Activated T-helper 1 cell treated with Interleukin-2 at 50 U/mL for 16 hours (primary cell): ENCODE results near the gene THRB.

Source experiments
- DNase-seq: peaks from one replicate; pipeline ENCODE4 v3.0.0-alpha.2; 2020; ENCODE audit warnings: low read depth

THRB gene

DNA sequence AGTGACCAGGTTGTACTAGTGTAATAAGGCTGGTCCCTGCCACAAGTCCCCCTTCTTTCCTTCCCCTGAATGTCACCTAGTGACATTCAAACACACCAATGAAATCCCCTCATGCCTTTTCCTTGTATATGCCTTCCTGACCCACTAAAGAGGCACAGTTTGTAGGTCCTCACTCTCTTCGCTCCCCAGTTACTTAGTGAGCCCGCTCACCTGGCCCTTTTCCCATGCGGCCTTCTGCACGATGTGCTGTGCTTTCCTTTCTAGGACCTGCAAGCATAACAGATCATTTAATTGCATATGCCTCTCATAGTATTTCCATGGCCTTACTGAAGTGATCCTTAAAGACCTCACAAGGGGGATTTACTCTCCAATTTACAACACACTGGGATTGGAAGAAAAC is 146.3 kb downstream of the THRB start:
- no peak for DNase-seq

DNA sequence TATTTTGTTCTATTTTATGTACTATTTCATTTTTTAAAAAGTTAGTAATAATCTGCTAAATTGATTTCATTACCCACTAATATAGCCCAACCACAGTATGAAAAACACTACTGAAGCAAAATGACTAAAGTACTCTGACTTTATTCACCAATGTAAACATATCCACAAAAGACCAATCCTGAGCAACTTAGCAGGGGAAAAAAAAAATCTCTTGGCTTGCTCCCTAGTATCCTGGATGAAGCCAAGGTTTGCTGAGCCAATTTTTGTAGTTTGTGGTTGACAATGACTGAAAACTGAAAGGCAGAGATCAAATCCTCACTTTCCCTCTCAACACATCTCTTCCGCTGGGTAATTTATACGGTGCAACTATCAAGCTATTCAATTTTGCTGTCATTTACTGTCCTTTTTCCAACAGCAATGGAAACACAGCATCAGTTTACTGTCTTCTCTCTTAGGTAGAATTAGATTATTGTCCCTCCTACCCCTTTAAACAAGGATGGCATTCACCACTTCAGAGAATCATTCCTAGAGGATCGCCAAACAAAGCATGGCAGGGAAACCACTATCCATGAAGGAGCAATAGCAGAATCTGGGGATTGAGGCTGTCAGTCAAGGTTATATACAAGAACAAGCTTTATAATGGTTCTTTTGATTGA is 149.7 kb downstream of the THRB start:
- DNase-seq: no peak

DNA sequence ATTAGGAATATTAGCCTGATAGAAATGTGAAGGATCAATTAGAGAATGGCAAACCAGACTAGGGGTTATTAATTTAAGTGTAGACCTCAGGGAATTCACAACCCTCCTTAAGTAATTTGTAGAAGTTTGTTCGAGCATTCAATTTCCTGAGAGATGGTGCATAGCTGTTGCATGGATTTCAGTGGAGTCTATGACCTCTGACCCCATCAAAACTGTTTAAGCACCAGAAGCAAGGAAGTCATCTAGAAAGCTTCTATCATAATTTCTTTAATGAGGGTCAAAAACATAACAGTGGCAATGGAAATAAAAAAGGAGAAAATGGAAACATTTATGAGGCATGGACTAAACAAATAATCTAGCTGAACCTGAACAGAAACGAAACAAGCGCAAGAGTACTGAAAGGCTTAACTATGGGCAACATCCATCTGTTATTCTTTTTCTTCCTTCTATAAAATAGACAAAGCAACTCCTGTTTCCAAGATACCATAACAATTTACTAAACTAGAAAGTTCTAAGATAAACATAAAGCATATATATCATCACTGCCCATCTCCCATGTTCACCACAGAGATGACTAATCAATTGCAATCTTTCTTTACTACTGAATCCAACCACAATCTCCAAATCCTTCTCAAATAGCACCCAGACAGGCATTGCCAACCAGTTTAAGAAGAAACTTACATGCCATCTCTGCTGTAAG is 151.4 kb downstream of the THRB start:
- DNase-seq: no peak

DNA sequence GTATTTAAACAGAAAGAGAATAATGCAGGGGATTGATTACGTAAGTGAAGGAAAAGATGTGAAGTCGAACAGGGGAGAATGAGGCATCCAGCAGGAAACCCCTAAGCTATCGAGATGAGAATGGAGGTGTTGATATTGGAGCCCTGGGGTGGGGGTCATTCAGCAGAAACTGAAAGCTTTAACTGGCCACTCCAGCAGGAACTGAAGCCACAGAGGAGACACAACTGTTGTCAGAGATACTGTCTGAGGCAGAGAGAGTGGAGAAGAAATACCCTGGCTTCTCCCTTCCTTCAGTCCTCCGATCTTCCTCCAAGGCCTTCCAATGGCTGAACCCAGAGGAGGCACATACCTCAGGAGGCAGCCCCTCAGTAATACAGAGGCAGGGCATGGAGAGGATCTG is 152.4 kb downstream of the THRB start:
- DNase-seq: no peak

DNA sequence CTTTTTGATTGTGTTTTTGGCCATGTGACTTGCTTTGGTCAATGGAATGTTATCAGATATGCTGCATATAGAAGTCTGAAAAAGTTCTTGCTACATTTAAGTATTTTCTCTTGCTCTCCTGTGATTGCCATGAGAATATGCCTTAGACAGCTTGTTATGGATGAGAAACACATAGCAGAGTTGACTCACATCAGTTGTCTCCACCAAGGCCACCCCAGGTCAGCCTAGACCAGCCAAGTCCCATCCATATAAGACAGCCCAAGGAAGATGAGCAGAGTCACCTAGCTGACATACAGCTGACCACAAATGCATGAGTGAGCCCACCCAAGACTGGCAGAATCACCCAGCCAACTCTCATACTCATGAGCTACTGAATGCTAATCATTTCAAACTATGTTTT is 153.0 kb downstream of the THRB start:
- DNase-seq: no peak

DNA sequence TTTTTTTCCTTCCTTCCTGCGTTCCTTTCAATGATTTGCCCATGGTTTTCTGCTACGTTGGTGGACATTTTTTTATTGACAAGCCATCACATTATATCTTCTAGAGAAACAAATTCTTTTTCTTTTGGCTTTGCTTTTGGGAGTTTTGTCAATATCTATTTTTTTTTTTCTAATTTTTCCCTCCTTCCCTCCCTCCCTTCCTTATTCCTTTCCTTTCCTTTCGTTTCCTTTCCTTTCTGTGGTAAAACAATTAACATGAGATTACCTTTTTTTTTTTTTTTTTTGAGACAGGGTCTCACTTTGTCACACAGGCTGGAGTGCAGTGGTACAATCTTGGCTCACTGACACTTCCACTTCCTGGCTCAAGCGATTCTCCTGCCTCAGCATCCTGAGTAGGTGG is 153.7 kb downstream of the THRB start:
- DNase-seq: no peak

DNA sequence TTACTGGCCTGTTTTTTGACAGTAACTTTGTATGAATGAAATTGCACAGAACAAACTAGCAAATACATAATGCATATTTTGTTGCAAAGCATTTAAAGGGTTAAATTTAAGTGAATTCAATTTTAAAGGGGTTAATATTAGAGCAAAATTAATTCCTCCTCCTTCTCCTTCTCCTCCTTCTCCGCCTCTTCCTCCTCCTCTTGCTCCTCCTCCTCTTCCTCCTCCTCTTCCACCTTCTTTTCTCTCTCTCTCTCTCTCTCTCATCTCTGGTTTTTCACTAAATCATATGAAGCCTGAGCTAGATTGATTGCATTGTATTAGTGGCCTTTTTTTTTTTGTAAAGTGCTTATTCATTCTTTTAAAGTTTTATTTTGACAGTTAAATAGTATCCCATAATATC is 154.5 kb downstream of the THRB start:
- no peak for DNase-seq

DNA sequence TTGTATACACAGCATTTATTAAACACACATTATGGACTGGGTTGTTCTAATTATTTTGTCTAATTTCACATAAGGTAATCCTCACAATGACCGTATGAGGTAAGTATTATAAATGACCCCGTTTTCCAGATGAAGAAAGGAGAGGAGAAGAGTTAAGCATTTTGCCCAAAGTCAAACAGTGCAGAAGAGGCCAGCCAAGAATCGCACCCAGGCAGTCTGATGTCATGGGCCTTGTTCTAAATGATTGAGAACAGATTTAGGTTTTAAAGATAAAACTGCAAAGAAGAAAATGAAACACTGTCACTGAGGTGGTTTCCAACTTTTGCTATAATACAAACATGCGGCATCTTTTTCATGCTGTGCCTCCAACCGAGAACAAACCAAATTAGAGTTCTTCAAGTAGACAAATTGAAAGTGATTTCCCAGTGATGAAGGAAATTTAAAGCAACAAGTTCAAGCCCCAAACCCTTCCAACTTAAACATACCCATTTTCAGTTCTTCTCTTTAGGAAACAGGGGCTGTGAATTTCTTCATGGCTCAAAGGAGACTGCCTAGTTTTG is 155.3 kb downstream of the THRB start:
- no peak for DNase-seq

DNA sequence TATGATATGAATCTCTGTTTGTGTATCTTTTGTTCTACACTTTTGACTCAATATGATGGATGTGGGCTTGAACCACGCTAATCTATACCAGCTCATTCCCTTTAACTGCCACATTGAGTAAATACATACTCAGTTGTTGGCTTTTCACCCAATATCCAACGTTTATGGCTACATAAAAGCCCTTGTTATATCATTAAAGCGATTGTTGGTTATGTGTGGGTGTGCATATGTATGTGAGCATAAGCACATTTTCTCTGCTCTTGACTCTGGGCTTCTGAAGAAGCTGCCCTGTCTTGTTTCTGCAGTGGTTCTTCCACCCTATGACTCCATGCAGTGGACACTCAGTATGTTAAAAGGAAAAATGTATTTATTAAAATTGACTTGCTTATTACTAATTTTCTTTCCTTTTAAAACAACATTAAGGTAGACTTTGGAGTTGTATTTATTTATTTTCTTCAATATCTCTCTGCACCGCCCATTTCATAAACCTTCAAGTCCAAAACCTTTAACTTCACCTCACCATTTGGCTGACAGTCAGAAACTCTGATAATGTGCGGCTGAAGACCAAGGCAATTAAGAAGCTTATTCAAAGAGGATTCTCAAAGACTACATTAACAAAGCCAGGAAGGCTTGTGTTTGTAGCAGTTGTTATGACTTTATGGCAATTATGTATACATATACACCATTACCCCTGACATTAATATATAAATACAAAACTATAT is 156.1 kb downstream of the THRB start:
- no peak for DNase-seq

DNA sequence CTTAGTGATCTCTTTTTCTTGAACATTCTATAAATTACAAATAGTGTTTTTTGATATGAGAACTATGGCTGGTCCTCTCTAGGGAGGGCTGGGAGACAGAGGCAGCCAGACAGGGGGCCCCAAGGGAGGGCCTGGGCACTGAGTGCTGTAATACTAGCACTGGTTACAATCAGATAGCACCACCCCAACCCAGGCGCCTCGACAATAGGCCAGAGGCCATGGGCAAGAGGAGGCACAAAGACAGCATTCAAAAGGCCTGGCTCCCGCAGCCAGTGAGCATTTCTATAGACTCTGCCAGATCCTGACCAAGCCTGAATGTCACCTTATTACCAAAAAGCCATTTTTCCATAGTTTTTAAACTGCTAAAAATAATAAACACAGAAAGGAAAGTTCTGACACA is 158.5 kb downstream of the THRB start:
- DNase-seq: no peak

DNA sequence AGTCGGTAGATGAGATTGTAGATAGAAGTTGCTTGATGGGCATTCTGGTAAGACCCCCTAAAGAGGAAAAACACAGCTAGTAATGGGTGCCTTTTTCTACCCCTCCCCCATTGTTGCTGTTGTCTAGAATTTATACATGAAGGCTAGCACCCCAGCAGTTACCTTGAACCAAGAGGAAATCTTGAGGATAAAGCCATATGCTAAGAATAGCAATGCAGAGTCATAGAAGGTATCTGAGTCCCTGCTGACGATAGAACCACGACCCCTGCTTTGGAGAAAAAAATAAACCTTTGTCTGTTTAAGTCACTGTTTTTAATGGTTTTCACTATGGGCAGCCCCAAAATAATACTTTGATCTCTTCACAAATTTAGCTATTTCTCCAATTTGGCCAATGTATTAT is 162.6 kb downstream of the THRB start:
- DNase-seq: no peak

DNA sequence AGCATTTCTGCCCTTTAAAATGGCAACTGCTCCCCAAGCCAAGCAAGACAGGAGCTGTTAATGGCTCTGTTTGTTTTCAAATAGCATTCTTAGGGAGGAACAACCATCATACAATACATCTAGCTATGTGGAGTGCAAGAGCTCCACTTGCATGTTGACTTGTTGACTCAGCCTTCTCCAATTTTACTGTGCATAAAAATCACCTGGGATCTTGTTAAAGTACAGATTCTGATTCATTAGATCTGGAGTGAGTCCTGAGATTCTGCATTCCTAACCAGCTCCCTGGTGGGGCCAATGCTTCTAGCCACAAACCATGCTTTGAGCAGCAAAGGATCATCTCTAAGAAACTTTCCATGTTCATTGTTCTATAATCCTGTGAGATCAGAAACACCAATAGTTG is 171.4 kb downstream of the THRB start:
- DNase-seq: no peak

DNA sequence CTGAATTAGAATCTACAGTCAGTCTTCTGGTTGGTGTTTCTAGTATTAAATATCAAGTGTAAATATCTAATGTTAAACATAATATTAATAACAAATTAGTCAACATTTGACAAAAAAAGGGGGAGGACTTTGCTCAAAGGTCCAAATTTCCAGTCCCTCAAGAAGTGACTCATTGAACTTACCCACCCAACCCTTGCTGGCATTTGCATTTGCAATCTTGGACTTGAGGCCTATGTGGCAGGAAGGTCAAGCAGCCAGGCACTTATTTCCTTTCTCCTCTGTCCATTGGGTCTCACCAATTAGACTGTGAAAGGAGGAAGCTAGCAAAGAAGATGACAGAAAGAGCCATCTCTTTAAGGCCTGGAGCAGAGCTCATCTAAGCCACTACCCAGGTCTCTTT is 174.0 kb downstream of the THRB start:
- DNase-seq: no peak

DNA sequence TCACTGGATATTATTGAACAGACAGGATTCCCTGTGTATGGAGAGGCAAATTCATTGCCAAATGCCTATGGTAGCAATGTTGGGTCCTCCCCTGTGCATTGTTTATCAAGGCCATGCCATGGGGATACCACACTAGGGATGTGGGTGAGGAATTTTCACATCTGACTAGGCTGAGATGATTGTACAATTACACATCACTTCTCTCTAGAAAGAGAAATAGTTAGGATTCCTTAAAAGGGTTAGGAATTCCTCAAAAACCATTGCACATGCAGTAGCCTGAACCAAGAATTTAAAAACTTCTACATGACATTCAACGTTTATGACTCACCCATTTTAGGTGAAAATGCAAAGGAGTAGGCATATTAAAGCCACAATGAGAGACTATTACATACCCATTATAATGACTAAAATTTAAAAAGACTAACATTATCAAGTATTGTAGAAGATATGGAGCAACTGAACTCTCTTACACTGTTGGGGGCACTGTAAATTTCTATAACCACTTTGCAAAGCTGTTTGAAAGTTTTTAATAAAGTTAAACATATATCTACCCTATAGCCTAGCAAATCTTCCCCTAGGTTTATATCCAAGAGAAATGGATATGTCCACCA is 175.9 kb downstream of the THRB start:
- no peak for DNase-seq

DNA sequence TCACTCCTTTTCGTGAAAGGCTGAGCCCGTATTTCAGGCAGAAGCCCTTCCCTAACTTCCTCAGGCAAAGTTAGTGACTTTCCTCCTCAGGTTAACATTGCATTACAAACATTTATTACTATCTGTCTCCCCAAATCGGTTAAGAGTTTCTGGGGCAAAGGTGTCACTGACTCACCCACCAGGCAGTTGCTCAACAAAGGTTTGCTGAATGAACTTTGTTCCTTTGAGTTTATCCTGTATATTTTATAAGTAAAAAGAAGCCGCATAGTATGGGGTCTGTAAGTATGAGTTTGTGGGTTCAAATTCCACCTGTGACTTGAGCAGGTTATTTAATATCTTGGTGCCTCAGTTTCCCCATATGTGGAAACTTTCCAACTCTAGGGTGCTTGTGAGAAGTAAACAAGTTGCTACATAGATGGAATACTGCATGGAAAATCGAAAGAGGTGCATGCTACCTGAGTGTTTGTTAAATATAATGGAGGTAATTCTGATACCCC is 177.7 kb downstream of the THRB start:
- DNase-seq: no peak

DNA sequence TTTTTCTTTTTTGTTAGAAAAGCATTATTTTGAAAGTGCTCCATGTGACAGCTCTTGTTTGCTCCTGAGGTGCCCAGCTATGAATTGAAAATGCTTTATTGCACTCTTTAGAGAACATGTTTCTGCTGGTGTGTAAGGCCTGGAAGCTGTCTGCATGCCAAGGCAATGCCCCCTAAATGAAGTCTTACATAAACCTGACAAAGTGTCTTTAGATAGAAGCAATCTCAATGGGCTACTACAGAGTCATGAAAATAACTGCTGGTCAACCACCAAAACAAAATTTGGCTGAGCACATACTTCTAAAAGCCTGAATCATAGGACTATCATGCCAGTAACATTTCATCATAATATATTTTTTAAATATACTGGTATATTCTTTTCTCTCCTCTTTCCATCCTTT is 178.7 kb downstream of the THRB start:
- DNase-seq: no peak

DNA sequence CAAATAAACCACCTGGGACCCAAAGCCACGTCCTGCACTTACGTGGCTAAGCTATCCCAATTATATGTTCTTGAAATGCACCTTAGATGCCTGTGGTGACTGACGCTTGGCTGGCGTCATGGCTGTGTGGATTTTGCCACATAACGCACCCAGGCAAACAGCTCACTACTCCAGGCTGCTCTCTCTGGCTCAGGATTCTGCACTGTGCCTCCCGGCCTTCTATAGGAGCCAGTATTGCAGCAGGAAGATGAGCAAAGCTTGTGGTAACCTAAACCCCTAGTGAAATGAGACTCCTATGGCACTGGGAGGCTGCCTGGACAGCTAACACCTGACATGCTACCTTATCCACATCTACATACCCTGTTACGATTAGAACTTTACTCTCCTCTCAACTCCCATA is 179.3 kb downstream of the THRB start:
- DNase-seq: no peak

DNA sequence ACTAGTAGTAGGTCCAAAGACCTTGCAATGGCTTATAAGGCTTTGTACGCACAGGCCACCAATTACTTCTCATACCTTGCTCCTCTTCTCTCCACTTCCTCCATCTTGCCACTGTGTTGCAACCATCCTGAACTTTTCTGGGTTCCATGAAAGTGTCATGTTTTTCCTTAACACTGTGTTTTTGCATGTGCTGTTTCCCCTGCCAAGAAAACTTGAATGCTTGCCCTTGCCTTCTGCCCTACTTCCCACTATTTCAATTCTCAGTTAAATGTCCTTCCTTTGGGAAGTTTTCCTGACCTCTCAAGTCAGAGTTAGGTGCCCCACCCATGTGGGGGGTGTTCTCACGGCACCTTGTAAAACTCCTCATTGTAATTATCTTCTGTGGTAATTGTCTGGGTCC is 182.8 kb downstream of the THRB start:
- DNase-seq: no peak

DNA sequence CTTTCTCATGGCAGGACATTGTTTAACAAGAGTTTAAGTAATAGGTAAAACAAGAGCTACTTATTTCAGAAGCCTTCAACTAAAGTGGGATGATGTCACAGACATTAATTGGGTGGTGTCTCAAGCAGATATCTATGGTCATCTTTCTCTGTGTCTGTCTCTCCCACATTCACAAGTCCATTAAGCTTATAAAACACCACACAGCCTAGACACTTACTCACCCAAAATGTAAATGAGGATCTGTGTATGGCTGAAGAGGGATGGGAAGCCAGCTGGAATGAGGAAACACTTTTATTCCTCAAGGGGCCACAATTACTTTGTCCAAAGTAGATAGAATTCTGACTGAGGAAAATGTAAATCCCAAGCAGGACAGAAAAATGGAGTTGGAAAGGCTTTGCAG is 183.8 kb downstream of the THRB start:
- no peak for DNase-seq

DNA sequence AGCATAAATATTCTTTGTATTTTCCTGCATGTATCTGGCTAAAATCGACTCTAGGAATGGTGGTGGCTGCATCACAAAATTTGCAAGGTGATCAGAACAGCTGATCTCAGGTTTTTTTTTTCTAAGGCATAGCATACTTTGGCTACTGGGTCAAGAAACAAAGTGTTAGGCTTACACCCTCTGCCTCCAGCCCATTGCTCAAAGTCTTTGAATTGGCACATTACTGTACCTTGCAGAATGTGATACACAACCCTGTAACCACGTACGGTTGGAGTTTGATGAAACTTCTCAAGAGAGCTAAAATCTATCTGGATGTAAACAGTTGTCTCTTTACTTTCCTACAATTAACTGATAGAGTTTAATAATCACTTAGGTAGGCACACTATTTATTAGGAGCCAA is 188.1 kb downstream of the THRB start:
- no peak for DNase-seq

DNA sequence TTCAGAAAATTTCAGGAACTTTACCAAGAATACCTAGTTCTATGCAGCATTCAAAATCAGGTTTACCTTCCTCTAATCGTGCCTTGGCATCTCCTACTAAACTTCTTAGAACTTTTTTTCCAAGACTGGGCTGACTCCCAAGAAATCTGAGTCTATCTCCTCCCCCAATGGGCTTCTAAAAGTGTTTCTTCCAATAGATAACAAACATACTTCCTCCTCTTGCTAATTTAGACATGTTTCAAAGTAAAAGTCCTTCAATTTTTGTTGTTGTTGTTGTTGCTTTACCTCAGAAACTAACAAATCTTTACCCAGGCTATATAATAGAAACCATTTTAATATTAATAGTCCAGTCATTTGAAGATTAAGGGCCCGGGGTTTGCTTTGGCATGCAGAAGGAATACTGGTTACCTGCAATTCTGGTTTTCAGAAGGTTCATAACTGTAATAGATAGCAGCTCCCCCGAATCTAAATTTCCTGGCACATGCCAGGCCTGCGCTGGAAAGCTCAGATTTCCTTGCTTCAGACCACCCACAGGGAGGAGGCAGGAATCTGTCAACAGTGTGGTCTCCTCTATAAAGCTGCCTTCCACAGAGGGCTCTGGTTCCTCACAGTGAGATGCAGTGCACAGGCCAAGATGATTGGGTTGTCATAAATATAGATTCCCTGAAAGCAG is 188.7 kb downstream of the THRB start:
- no peak for DNase-seq
